ENCODE data around the gene OR7A5.

GRCh38 chr19:14830702-14831101 lies 4.3 kb downstream of the OR7A5 start:
- TF ChIP-seq CTCF (IDR thresholded peaks at IDR 0.05; ENCODE audit: borderline replicate concordance, extremely low read depth, low read length, poor library complexity, severe bottlenecking) (no peak), EZH2 (IDR thresholded peaks at IDR 0.05; ENCODE audit: borderline replicate concordance, low read depth, low read length, severe bottlenecking) (no peak)

All from DND-41 (cell line).